HG03097 (cell line): Measurements from ENCODE around the gene HPCAL1.

Experiments used
- ATAC-seq: cut with Tn5 transposase; IDR thresholded peaks from one replicate; pipeline ENCODE4 v1.9.1; 2021; ENCODE audit not compliant: unreplicated experiment, low FRiP score

HPCAL1 gene

DNA sequence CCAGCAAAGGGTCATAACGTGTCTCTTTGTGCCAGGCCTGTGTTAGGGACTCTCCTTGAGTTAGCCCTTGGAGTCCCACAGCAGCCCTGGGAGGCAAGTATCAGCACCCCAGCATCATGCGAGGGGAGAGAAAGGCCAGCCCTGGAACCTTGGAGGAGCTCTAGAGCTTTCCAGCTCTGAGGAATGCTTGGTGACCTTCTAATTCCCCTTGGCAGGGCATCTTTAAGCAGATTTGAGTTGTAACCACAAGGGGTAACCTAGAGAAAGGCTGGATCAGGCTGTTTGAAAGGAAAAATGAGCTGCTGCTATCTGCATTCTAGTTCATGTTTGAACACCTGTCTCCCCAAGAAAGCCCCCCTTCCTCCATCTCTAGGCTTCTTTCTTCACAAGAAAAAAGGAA, 169.3 kb downstream of the HPCAL1 start:
- ATAC-seq, result no peak

DNA sequence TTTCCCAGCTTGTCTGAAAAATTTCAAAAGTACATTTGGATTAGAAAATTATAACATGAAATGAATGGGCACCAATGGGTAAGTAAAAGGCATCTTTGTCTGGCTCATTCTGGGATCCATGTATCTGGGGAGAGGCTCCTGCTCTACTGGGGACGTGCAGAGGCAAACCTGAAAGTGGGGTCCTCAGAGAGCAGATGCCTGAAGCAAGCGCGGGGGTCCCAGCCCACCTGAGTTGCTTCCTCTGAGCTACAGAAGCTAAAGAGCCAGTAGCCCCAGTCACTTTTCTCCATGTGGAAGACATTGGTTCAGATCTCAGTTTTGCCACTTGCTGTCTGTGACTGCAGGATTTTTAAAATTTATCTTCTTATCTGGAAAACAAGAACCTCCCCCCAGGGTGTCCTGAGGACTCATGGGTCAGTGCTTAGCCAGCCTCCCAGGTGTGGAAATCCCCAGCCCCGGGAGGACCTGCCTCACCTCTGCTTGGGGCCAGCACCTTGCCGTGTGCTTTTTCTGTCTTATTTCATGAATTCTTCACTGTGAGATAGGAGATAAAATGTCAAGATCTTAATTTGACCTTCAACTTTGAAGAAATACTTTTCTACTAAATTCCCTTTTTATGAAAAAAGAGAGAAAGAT, 170.5 kb downstream of the HPCAL1 start:
- no peak for ATAC-seq

DNA sequence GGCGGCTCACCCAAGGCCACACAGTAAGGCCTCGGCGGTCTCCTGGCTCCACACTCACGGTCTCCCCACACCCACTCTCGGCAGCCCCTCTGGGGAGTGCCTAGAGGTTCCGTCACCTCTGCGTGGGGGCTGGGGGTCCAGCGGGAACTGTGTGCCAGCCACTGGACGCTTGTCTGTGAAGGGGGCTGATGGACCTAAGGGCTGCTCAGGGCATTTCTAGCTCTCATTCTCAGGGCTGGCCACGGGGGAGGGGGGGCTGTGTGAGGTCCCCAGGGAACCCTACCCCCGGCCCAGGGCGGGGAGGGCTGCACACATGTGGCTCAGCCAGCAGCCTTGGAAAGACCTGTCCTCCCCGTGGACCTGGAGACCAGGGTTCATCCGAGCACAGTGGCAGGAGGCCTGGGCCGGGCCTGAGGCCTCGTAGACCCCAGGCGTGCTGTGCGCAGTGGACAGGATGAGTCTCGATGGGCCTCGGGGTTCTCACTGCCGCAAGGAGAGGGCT, 172.6 kb downstream of the HPCAL1 start:
- no peak for ATAC-seq

GRCh38 chr2:10475811-10476660, 173.3 kb downstream of the HPCAL1 start:
- no peak for ATAC-seq

- ATAC-seq, result no peak
Observed at GRCh38 chr2:10476723-10477442, 174.2 kb downstream of the HPCAL1 start.
